SK-N-MC (cell line): ENCODE data around the gene PEX14.

Experiments used
- EZH2 ChIP-seq: fragments of 200-600 bp; sonication (generic); IDR thresholded peaks from one replicate; pipeline ENCODE4 v1.6.1; 2017; ENCODE audit warnings: antibody characterized with exemption
- POLR2AphosphoS5 ChIP-seq: IDR thresholded peaks from 2 replicates; pipeline ENCODE4 v1.6.1; 2012; ENCODE audit warnings: mild to moderate bottlenecking, low read depth, low read length, borderline replicate concordance

DNA sequence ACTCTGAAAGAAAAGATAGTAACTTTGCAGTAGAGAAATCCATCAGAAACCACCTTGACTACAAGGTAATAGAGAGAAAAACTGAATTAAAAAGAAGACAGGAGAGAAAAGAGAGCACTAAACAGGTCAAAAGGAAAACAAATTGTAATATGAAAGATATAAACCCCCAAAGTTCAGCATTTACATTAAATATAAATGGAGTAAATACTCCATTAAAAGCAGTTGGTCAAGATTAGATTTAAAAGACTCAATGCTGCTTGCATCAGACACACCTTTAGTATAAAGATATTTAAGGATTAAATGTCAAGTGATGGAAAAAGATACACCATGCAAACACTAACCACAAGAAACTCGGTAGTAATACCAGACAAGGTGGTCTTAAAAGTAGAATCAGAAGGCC lies 110.5 kb downstream of the PEX14 start:
- TF ChIP-seq EZH2 (no peak), POLR2AphosphoS5 (no peak)
